Trophoblast cell (in vitro differentiated cells and primary cell): ENCODE results near the gene PRDX4.
"Not testable (repeated sequence)": the region's sequence is repeated elsewhere in the genome, so short reads cannot be mapped to it uniquely, and the experiment has no call there.

ENCODE experiments used
- DNase-seq, 2 donors: peaks; one replicate each; pipeline ENCODE4 v3.0.0-alpha.2; 2016
- H2AFZ ChIP-seq: 2 replicates; pipeline ENCODE4 v1.6.1; 2013; ENCODE audit warnings: low read length, moderate library complexity, mild to moderate bottlenecking; ENCODE audit not compliant: insufficient read depth, poor library complexity
- H2AK5ac ChIP-seq: 2 replicates; pipeline ENCODE4 v1.6.1; 2013; ENCODE audit warnings: mild to moderate bottlenecking, low read length
- H2BK120ac ChIP-seq: 2 replicates; pipeline ENCODE4 v1.6.1; 2013; ENCODE audit warnings: low read length, mild to moderate bottlenecking, moderate library complexity; ENCODE audit not compliant: insufficient read depth, poor library complexity
- H2BK12ac ChIP-seq: 2 replicates; pipeline ENCODE4 v1.6.1; 2013; ENCODE audit warnings: mild to moderate bottlenecking, low read length, moderate library complexity
- H2BK5ac ChIP-seq: 2 replicates; pipeline ENCODE4 v1.6.1; 2013; ENCODE audit warnings: low read length, low read depth, moderate library complexity, mild to moderate bottlenecking; ENCODE audit not compliant: poor library complexity
- H3K14ac ChIP-seq: 2 replicates; pipeline ENCODE4 v1.6.1; 2013; ENCODE audit warnings: mild to moderate bottlenecking, low read length
- H3K18ac ChIP-seq: 2 replicates; pipeline ENCODE4 v1.6.1; 2013; ENCODE audit warnings: mild to moderate bottlenecking, low read length
- H3K23ac ChIP-seq: 2 replicates; pipeline ENCODE4 v1.6.1; 2013; ENCODE audit warnings: low read length
- H3K27ac ChIP-seq: 2 replicates; pipeline ENCODE4 v1.5.1; 2013; ENCODE audit warnings: low read depth, mild to moderate bottlenecking, inconsistent platforms, low read length, moderate library complexity
- H3K27me3 ChIP-seq: 2 replicates; pipeline ENCODE4 v1.6.1; 2013; ENCODE audit warnings: inconsistent platforms, mild to moderate bottlenecking, low read length, moderate library complexity; ENCODE audit not compliant: insufficient read depth
- H3K36me3 ChIP-seq, 2 experiments: 1 replicate in 1 of 2; 2 replicates in 1 of 2; pipeline ENCODE4 v1.6.1; 2013; ENCODE audit warnings: low read length in 2 of 2, mild to moderate bottlenecking in 2 of 2, moderate library complexity in 1 of 2; ENCODE audit not compliant: insufficient read depth in 2 of 2, control insufficient read depth in 1 of 2
- H3K4ac ChIP-seq: 2 replicates; pipeline ENCODE4 v1.6.1; 2013; ENCODE audit warnings: low read depth, mild to moderate bottlenecking, low read length, moderate library complexity
- H3K4me1 ChIP-seq, 2 experiments: 1 replicate in 1 of 2; 2 replicates in 1 of 2; pipeline ENCODE4 v1.6.1; 2013; ENCODE audit warnings: low read length in 2 of 2, mild to moderate bottlenecking in 2 of 2, moderate library complexity in 1 of 2; ENCODE audit not compliant: insufficient read depth in 2 of 2, control insufficient read depth in 1 of 2
- H3K4me2 ChIP-seq: 2 replicates; pipeline ENCODE4 v1.6.1; 2013; ENCODE audit warnings: inconsistent platforms, mild to moderate bottlenecking, low read length, moderate library complexity
- H3K4me3 ChIP-seq: 2 replicates; pipeline ENCODE4 v1.5.1; 2013; ENCODE audit warnings: mild to moderate bottlenecking, low read depth, low read length, inconsistent platforms
- H3K79me1 ChIP-seq: one replicate; pipeline ENCODE4 v1.6.1; 2013; ENCODE audit warnings: low read length
- H3K79me2 ChIP-seq: 2 replicates; pipeline ENCODE4 v1.6.1; 2013; ENCODE audit warnings: low read length, mild to moderate bottlenecking; ENCODE audit not compliant: control insufficient read depth, insufficient read depth, poor library complexity
- H3K9ac ChIP-seq: 2 replicates; pipeline ENCODE4 v1.6.1; 2013; ENCODE audit warnings: mild to moderate bottlenecking, low read length
- H3K9me3 ChIP-seq: 2 replicates; pipeline ENCODE4 v1.6.1; 2013; ENCODE audit warnings: low read depth, mild to moderate bottlenecking, control low read depth, inconsistent platforms, low read length; ENCODE audit not compliant: insufficient read depth
- H4K12ac ChIP-seq: 2 replicates; pipeline ENCODE4 v1.6.1; 2013; ENCODE audit warnings: low read depth, mild to moderate bottlenecking, low read length, moderate library complexity
- H4K8ac ChIP-seq: 2 replicates; pipeline ENCODE4 v1.6.1; 2013; ENCODE audit warnings: low read depth, mild to moderate bottlenecking, low read length, moderate library complexity
- H4K91ac ChIP-seq: one replicate; pipeline ENCODE4 v1.6.1; 2013; ENCODE audit warnings: low read depth, mild to moderate bottlenecking, low read length, moderate library complexity
- WGBS: extraction: QIAGEN DNeasy Blood & Tissue Kit; methylation state at CpG from one replicate; pipeline ENCODE4 v1.1.7; 2013; ENCODE audit warnings: missing lambda C conversion rate; ENCODE audit not compliant: insufficient read length, insufficient coverage; ENCODE audit errors: extremely low coverage; 5-methylcytosine and 5-hydroxymethylcytosine counted together

The PRDX4 gene

GRCh38 chrX:23659339-23659738 lies 8.0 kb upstream of the PRDX4 start:
- no peak overlapping the region for H4K8ac ChIP-seq
- WGBS: no CpG with 5 or more reads among the region's 4 CpGs
- H2AFZ ChIP-seq: no peak overlapping the region
- no peaks in the 10 kb centered on the region for H3K36me3 ChIP-seq
- no peak overlapping the region for H2BK12ac ChIP-seq
- H4K12ac ChIP-seq: no peak overlapping the region
- H3K79me2 ChIP-seq: no peaks in the 10 kb centered on the region
- H2BK5ac ChIP-seq: no peak overlapping the region
- peaks cover 6 to 11% of the 10 kb centered on the region in 2 experiments for H3K4me1 ChIP-seq
- H4K91ac ChIP-seq: no peak overlapping the region
- no peak overlapping the region for H3K4me3 ChIP-seq
- H3K27ac ChIP-seq: peak overlapping the region; percentile 62
- no peaks in the 10 kb centered on the region for H3K27me3 ChIP-seq
- no peaks in the 10 kb centered on the region for H3K9me3 ChIP-seq
- H3K9ac ChIP-seq: no peak overlapping the region
- no peak overlapping the region for H3K23ac ChIP-seq
- H3K18ac ChIP-seq: no peak overlapping the region
- peaks cover 5% of the 10 kb centered on the region for H3K79me1 ChIP-seq
- no peak for DNase-seq
- no peak overlapping the region for H2AK5ac ChIP-seq
- no peak overlapping the region for H2BK120ac ChIP-seq
- H3K14ac ChIP-seq: no peak overlapping the region
- H3K4ac ChIP-seq: no peak overlapping the region
- no peak overlapping the region for H3K4me2 ChIP-seq

GRCh38 chrX:23660083-23660765 lies 7.1 kb upstream of the PRDX4 start:
- not testable (repeated sequence) for H4K91ac ChIP-seq, H2AFZ ChIP-seq, H3K79me1 ChIP-seq, H3K23ac ChIP-seq, H3K4me3 ChIP-seq, H2BK12ac ChIP-seq, H4K12ac ChIP-seq, H3K9me3 ChIP-seq, H2BK120ac ChIP-seq, H2AK5ac ChIP-seq, H3K18ac ChIP-seq, H3K9ac ChIP-seq, H3K79me2 ChIP-seq, H3K14ac ChIP-seq, H3K27me3 ChIP-seq, H3K36me3 ChIP-seq, H4K8ac ChIP-seq, H2BK5ac ChIP-seq, H3K4me2 ChIP-seq, H3K4ac ChIP-seq
- DNase-seq: peak; percentile 53 to 58
- peak overlapping the region; percentile 74 for H3K27ac ChIP-seq
- peaks cover 6 to 11% of the 10 kb centered on the region in 2 experiments for H3K4me1 ChIP-seq
- WGBS: no CpG with 5 or more reads among the region's 8 CpGs

GRCh38 chrX:23660766-23661132 lies 6.5 kb upstream of the PRDX4 start:
- Histone ChIP-seq H4K8ac (peak overlapping the region; percentile 82), H3K23ac (no peak overlapping the region), H3K18ac (no peak overlapping the region), H3K27me3 (no peaks in the 10 kb centered on the region), H3K79me2 (no peaks in the 10 kb centered on the region), H3K27ac (peak overlapping the region; percentile 74), H2BK12ac (peak overlapping the region; percentile 68), H2BK120ac (peak overlapping the region; percentile 63), H3K9ac (no peak overlapping the region), H3K14ac (no peak overlapping the region), H3K9me3 (no peaks in the 10 kb centered on the region), H3K79me1 (peaks cover 5% of the 10 kb centered on the region), H3K4ac (no peak overlapping the region), H3K4me1 (peaks cover 6 to 11% of the 10 kb centered on the region in 2 experiments), H4K91ac (peak overlapping the region; percentile 76), H3K4me3 (no peak overlapping the region), H2BK5ac (no peak overlapping the region), H4K12ac (no peak overlapping the region), H3K4me2 (no peak overlapping the region), H3K36me3 (no peaks in the 10 kb centered on the region), H2AFZ (no peak overlapping the region), H2AK5ac (no peak overlapping the region)
- WGBS: no CpG with 5 or more reads among the region's 2 CpGs
- DNase-seq: peak in 1 of 2 donors; percentile 26

- WGBS: no CpG with 5 or more reads among the region's 1 CpG
- Histone ChIP-seq H3K9ac (no peak overlapping the region), H4K8ac (no peak overlapping the region), H2BK12ac (no peak overlapping the region), H2AFZ (no peak overlapping the region), H3K14ac (no peak overlapping the region), H2AK5ac (no peak overlapping the region), H3K23ac (no peak overlapping the region), H2BK120ac (no peak overlapping the region), H3K27me3 (no peaks in the 10 kb centered on the region), H3K4me2 (no peak overlapping the region), H3K9me3 (no peaks in the 10 kb centered on the region), H3K79me1 (peaks cover 7% of the 10 kb centered on the region), H4K91ac (no peak overlapping the region), H3K18ac (no peak overlapping the region), H3K4ac (no peak overlapping the region), H3K4me1 (peaks cover 3 to 8% of the 10 kb centered on the region in 2 experiments), H3K36me3 (no peaks in the 10 kb centered on the region), H2BK5ac (no peak overlapping the region), H3K79me2 (no peaks in the 10 kb centered on the region), H3K27ac (no peak overlapping the region), H4K12ac (no peak overlapping the region), H3K4me3 (no peak overlapping the region)
- no peak for DNase-seq
Observed at GRCh38 chrX:23661671-23662070, 5.6 kb upstream of the PRDX4 start.
